ENCODE results near the gene MATN3. TPM values are rescaled to one million over a fixed set of nuclear protein-coding genes. Genes with fewer than 3 reads are reported as not detected.

MATN3 gene
- total RNA-seq, 1 donor from 2014 or later: 1.3 TPM

- Mint-ChIP-seq H3K27ac (ENCODE audit: unreplicated experiment) (no peak overlapping the region), H3K4me1 (peaks cover 15% of the 10 kb centered on the region), H3K9me3 (peaks cover 2% of the 10 kb centered on the region), H3K36me3 (ENCODE audit: low read depth) (peaks cover 46% of the 10 kb centered on the region), H3K4me3 (no peak overlapping the region), H3K27me3 (ENCODE audit: low read depth) (no peaks in the 10 kb centered on the region)
- no peak for DNase-seq (ENCODE audit: low read depth, low spot score)
- TF ChIP-seq, protein P1, sequence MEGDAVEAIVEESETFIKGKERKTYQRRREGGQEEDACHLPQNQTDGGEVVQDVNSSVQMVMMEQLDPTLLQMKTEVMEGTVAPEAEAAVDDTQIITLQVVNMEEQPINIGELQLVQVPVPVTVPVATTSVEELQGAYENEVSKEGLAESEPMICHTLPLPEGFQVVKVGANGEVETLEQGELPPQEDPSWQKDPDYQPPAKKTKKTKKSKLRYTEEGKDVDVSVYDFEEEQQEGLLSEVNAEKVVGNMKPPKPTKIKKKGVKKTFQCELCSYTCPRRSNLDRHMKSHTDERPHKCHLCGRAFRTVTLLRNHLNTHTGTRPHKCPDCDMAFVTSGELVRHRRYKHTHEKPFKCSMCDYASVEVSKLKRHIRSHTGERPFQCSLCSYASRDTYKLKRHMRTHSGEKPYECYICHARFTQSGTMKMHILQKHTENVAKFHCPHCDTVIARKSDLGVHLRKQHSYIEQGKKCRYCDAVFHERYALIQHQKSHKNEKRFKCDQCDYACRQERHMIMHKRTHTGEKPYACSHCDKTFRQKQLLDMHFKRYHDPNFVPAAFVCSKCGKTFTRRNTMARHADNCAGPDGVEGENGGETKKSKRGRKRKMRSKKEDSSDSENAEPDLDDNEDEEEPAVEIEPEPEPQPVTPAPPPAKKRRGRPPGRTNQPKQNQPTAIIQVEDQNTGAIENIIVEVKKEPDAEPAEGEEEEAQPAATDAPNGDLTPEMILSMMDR (conservative IDR thresholded peaks at IDR 0.05): no peak
These were observed 22.4 kb upstream of the MATN3 start for GRCh38 chr2:20034821-20035220.

DNA sequence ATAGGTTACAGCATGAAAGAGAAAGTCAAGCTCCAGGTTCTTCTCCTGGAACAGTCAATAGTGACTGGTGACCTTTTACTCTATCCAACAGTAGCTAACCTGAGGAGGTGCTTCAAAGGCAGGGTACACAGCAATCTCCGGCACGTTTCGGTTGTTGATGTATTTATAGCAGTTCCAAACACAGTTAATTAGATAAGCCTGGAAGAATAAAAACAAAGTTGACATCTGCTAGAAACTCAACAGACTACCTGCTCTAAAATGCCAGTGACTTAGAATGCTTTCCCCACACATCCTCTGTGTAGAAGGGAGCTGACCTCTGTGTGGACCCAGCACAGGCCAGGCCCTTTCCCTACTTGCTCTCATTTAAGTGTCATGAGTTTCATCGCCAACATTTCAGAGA lies 21.8 kb upstream of the MATN3 start:
- Mint-ChIP-seq H3K27me3 (ENCODE audit: low read depth) (no peaks in the 10 kb centered on the region), H3K9me3 (peaks cover 2% of the 10 kb centered on the region), H3K4me1 (peaks cover 15% of the 10 kb centered on the region), H3K36me3 (ENCODE audit: low read depth) (peaks cover 52% of the 10 kb centered on the region), H3K27ac (ENCODE audit: unreplicated experiment) (no peak overlapping the region), H3K4me3 (no peak overlapping the region)
- no peak for DNase-seq (ENCODE audit: low read depth, low spot score)
- TF ChIP-seq, protein P1 (conservative IDR thresholded peaks at IDR 0.05): no peak

GRCh38 chr2:20033322-20033721 lies 20.9 kb upstream of the MATN3 start:
- H3K36me3 Mint-ChIP-seq (ENCODE audit: low read depth): peaks cover 59% of the 10 kb centered on the region
- DNase-seq (ENCODE audit: low read depth, low spot score): no peak
- peaks cover 15% of the 10 kb centered on the region for H3K4me1 Mint-ChIP-seq
- peaks cover 2% of the 10 kb centered on the region for H3K9me3 Mint-ChIP-seq
- no peak overlapping the region for H3K4me3 Mint-ChIP-seq
- H3K27ac Mint-ChIP-seq (ENCODE audit: unreplicated experiment): no peak overlapping the region
- TF ChIP-seq, protein P1 (conservative IDR thresholded peaks at IDR 0.05): no peak
- H3K27me3 Mint-ChIP-seq (ENCODE audit: low read depth): no peaks in the 10 kb centered on the region

DNA sequence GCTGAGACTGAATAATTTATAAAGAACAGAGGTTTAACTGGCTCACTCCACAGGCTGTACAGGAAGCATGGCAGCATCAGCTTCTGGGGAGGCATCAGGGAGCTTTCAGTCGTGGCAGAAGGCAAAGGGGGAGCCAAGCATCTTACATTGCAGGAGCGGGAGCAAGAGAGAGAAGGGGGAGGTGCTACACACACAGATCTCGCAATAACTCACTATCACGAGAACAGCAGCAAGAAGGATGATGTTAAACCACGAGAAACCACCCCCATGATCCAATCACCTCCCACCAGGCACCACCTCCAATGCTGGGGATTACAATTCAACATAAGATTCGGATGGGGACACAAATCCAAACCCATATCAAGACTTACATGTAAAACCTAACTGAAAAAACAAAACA lies 17.8 kb upstream of the MATN3 start:
- no peaks in the 10 kb centered on the region for H3K27me3 Mint-ChIP-seq (ENCODE audit: low read depth)
- TF ChIP-seq, protein P1 (conservative IDR thresholded peaks at IDR 0.05): no peak
- no peak overlapping the region for H3K4me3 Mint-ChIP-seq
- no peak for DNase-seq (ENCODE audit: low read depth, low spot score)
- no peak overlapping the region for H3K27ac Mint-ChIP-seq (ENCODE audit: unreplicated experiment)
- H3K4me1 Mint-ChIP-seq: peaks cover 7% of the 10 kb centered on the region
- H3K9me3 Mint-ChIP-seq: peaks cover 2% of the 10 kb centered on the region
- peaks cover 50% of the 10 kb centered on the region for H3K36me3 Mint-ChIP-seq (ENCODE audit: low read depth)

- no peak for DNase-seq (ENCODE audit: low read depth, low spot score)
- Mint-ChIP-seq H3K27me3 (ENCODE audit: low read depth) (no peaks in the 10 kb centered on the region), H3K4me3 (no peak overlapping the region), H3K27ac (ENCODE audit: unreplicated experiment) (no peak overlapping the region), H3K9me3 (peaks cover 3% of the 10 kb centered on the region), H3K36me3 (ENCODE audit: low read depth) (peaks cover 47% of the 10 kb centered on the region), H3K4me1 (no peaks in the 10 kb centered on the region)
- TF ChIP-seq, protein P1 (conservative IDR thresholded peaks at IDR 0.05): no peak
These were observed 15.4 kb upstream of the MATN3 start for GRCh38 chr2:20027705-20028434.

All from neural crest cell (in vitro differentiated cells).